GM19324 (cell line): ENCODE measurements around the gene FAM117B.
"Not testable (repeated sequence)": the region's sequence is repeated elsewhere in the genome, so short reads cannot be mapped to it uniquely, and the experiment has no call there.

Experiments used
- ATAC-seq: cut with Tn5 transposase; IDR thresholded peaks from one replicate; pipeline ENCODE4 v1.9.1; 2021; ENCODE audit warnings: mild to moderate bottlenecking, moderate library complexity; ENCODE audit not compliant: unreplicated experiment, low FRiP score

The FAM117B gene

DNA sequence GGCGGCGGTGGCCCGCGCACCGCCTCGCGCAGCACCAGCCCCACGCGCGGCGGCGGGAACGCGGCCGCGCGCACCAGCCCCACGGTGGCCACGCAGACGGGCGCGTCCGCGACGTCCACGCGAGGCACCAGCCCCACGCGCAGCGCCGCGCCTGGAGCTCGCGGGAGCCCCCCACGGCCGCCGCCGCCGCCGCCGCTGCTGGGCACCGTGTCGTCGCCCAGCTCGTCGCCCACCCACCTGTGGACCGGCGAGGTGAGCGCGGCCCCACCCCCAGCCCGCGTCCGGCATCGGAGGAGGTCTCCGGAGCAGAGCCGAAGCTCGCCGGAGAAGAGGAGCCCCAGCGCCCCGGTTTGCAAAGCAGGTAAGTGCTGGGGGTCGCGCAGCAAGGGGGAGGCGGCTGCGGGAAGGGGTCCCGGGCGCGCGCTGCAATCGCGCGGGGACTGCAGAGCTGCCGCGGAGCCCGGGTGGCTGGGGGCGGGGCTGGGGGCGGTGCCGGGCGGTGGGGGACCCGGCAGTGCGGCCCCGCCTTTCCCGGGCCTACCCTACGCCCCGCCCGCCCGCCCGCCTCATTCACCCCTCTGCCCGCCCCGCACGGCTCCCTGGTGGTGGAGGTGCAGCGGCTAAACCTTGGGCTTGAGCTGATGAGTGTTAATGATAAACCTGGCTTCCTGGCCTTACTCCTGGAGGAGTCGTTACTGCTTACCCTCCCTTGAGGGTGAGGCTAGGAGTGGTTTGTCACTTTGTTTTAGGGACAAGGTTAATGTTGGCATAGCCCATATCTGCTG is 851 bp downstream of the FAM117B start:
- ATAC-seq: peak; percentile 62

DNA sequence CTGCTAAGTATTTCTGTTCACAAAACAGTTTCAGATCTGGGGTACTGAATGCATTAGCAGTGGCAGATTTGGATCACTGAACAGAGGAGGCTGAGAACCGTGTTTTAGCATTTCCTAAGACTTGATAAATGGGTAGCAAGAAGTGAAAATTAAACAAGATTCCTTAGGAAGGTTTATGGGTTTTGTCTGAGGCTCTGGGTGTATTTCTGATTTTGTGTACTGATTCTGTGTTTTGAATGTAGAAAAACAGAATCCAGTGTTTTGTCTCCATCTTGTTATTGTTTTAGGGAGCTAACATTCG is 1.4 kb downstream of the FAM117B start:
- ATAC-seq: no peak

DNA sequence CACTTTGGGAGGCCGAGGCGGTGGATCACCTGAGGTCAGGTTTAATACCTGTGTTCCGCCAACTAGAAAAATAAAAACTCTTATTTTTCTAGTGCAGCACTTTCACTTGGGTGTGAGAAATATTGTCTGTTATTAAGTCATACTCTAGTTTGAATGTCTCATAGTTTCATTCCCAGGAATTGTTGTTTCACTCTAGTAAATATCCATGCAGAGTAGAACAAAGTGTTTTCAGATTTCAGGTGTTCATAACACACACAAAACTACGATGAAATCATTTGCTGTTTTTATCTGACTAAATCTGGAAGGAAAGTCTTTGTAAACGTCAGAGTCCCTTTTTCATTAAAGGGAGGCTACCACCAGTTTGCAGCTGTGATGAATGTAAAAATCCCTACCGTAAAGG is 4.0 kb downstream of the FAM117B start:
- ATAC-seq: no peak

DNA sequence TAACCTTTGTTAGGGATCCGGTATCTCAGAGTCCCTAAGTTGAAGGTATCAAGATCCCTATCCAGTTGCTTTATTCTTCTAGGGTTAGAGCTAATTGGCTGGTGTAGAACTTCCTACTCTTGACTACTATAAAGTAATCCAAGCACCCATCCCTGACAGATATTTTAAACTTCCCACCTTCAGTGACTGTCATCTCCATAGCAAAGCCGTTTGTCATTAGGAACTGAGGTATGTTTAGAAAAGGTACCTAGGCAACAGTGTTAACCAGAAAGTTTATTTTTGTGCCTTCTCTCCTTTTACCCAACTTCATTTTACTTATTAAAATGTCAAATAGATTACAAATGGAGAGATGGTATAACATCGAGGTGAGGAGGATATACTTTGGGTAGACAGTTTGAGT is 4.5 kb downstream of the FAM117B start:
- no peak for ATAC-seq

DNA sequence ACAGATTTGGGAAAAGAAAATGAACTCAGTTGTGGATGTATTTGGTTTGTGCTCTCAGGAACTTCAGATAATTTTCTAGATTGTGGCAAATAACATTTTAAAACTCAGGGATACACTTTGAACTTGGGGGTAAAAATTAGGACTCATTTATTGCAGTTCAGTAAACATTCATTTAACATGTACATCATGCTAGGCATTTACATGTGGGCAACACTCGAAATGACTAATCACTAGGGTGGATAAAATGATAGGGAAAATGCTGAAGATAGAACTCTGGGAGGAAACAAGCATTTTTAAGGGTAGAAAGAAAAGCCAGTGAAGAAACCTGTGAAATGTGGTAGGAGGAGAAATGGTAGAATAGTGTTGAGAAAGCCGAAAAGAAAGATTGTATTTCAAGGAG is 7.8 kb downstream of the FAM117B start:
- no peak for ATAC-seq

DNA sequence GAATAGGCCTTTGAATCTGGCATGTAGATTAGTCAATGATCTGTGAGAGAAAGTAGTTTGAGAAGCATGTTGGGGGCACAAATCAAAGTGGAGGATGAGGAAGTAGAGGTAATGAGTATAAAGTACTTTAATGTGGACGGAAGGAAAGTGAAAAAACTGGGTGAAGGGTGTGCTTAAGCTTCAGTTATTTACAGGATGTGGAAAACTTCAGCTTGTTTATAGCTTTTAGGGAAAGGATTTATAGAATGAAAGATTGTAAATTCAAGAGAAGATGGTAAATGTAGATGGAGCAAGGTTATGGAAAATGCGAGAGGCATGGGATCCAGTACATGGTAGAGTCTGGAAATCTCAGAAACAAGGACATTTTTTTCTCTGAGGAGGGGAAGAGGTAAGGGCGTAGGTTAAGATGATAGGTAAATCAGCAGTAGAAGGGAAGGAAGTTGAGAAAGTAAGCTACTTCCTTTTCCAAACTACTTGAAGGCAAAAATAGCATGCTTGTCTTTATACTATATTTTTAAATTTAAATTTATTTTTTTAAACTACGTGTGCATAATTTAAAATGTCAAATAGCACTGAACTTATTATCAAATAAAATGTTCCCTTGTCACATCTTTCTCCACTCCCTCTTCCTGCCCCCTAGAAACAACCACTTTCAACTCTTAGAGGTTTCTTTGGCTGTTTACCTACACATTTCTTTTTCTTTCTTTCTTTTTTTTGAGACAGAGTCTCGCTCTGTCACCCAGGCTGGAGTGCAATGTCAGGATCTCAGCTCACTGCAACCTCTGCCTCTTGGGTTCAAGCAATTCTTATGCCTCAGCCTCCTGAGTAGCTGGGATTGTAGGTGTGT is 8.5 kb downstream of the FAM117B start:
- ATAC-seq: no peak

DNA sequence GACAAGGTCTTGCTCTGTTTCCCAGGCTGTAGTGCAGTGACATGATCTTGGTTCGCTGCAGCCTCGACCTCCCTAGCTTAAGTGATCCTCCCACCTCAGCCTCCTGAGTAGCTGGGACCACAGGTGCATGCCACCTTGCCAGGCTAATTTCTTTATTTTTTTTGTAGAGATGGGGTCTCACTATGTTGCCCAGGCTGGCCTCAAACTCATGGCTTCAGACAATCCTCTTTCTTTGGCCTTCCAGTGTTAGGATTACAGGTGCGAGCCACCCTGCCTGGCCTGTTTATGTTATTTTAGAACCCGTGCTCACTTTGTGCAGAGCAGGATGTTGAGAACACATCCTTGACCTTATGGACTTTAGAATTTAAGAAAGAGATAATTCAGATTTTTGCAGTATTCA is 17.4 kb downstream of the FAM117B start:
- ATAC-seq: no peak

DNA sequence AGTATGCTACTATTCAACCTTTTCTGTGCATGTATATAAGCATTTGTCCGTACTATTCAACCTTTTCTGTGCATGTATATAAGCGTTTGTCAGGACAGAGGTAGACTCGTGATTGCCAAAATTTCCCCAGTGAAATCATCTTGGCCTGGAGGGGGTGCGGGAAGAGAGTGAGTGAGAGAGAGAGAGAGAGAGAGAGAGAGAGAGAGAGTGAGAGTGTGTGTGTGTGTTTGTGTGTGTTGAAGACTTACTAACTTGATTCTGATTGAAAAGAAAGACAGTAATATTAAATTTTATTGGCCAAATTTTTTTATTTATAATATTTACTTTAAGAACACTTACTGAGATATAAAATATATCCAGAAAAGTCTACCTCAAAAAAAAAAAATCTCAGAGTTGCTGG is 19.1 kb downstream of the FAM117B start:
- ATAC-seq: no peak

DNA sequence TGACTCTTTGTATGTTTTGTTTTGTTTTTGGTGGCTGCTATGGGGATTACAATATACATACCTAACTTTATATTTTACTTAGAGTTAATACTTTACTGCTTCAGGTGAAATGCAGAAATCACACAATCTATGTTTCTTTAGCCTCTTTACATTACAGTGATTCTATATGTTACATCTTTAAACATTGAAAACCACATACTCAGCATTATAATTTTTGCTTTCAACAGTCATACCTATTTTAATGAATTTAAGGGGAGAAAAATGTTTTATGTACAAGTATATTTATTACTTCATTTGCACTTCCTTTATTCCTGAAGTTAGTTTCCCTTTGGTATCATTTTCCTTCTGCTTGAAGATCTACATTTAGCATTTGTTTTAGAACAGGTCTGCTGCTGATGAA is 23.1 kb downstream of the FAM117B start:
- no peak for ATAC-seq

DNA sequence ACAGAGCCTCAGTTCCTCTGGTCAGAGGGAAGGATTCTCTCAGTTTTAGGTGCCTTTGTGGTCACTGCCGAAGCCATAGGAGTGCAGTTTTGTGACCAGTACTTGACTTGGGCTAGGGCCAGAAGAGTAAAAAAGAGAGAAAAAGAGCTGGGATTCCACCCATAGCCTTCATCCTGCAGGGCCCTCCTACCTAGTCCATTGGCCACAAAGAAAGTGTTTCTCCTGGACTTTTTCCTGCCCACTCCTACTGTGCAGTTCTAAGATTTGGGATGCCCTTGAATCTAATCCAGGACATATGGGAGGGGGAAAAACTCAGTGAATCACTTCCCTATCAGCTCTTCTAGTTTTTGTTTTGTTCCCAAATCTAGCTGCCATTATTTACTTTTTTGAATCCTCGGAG is 26.0 kb downstream of the FAM117B start:
- ATAC-seq: no peak

DNA sequence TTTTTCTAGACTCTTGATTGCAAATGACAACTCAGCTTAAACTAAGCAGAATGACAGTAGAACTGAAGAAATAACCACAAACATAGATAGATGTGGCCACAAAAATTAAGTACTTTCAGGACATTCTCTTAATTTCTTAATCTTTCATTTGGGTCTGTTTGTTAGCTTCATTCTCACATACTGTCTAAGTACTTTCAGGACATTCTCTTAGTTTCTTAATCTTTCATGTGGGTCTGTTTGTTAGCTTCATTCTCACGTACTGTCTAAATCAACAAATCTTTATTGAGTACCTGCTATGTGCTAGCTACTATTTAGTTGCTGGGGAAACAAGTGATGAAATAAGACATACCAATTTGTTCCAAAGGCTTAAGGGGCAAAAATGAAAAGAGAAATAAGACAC is 35.1 kb downstream of the FAM117B start:
- ATAC-seq: no peak

DNA sequence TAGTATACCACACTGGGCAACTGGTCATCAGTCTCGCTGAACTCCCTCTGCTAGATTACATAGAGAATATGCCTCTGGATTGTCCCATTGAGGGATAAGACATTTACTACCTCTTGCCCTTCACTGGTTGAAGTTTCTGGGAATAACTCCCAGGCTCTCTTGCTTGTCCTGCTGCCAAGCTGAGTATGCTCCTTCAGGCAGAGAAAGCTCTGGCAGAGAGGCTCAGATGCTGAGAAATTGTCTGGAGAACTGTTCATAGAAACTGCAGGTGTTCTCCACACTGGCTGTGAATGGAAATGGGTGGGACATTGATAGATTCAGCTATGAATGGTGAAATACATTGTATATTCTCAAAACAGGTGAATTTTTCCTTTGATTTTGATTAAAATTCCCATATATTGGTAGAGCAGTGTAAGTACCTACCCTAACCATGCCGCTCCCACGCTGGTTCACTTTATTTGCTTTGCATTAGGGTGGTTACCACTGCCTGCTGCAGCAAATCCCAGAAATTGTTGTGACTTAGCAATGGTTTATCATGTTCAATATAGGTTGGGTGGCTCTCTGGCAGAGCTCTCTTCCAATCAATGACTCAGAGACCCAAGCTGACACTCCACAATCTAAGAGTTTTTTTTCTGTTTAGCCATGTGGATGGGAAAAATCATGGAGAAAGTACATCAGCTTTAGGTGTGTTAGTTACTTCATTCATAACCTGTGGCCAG is 36.7 kb downstream of the FAM117B start:
- no peak for ATAC-seq

DNA sequence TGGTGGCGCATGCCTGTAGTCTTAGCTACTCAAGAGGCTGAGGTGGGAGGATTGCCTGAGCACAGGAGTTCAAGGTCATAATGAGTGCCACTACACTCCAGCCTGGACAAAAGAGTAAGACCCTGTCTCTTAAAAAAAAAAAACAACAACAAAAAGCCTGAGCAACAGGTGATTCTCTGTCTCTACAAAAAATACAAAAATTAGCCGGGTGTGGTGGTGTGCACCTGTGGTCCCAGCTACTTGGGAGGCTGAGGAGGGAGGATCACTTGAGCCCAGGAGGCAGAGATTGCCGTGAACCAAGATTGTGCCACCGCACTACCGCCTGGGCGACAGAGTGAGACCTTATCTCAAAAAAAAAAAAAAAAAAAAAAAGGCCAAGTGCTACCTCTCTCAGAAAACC is 40.3 kb downstream of the FAM117B start:
- ATAC-seq: not testable (repeated sequence)

DNA sequence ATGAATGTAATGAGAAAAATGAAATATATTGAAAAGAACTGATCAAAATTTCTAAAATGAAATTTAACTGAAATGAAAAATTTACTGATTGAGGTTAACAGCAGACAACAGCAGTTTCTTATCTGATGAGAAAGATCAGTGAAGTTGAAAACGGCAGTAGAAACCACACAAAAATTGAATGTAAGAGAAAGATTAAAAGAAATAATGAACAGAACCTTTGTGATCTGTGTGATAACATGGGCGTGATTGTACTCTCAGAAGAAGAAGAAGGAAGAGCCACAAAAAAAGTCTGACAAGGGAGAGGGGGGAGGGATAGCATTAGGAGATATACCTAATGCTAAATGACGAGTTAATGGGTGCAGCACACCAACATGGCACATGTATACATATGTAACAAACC is 45.2 kb downstream of the FAM117B start:
- no peak for ATAC-seq

DNA sequence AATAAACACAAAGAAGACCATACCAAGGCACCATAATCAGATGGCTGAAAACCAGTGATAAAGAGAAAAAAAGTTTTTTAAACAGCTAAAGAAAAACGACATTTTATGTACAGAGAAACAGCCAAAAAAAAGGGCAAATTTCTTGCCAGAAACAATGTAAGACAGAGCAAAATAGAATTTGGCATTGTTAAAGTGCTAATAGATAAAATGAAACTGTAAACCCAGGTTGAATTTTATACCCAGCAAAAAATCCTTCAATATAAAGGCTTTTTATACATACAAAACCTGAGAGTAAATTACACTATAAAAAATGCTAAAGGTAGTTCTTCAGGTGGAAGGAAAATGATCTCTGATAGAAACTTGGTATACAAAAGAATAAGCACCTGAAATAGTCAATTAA is 45.7 kb downstream of the FAM117B start:
- no peak for ATAC-seq

DNA sequence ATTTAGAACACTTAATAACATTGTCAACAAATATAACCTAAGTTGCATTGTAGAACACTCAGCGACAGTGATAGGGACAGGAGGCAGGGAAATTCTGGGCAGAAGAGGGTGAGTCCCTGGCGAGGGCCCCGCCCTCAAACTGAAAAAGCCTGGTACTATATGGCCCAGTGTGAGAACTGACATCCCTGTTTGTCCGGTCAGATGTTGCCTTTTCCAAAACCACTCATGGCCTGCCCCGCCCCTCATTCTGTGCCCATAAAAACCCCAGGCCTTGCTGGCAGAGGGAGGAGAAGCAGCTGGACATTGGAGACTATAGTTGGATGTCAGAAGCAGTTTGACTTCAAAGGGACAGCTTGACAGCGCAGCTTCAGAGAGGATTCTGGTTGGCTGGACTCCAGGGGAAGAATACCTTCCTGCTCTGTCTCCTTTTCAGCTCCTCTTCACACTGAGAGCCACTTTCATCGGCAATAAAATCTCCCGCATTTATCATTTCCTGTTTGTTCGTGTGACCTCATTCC is 47.0 kb downstream of the FAM117B start:
- no peak for ATAC-seq

DNA sequence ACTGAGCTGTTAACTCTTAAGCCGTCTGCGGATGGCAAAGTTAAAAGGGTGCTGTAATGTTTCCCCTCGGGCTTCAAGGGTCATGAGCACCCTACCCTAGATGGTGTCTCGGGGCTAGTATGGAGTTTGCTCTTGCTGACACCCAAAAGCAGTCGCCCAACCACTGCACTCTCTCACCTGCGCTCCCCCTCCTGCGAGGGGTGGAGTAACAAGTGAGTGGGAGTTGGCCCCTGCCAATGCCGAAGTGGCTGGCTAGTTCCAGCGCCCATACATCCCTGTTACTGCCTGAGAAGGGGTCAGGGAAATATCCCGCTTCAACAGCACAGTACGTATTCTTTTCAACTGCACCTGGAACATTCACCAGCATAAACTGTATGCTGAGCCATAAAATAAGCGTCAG is 47.5 kb downstream of the FAM117B start:
- ATAC-seq: no peak

DNA sequence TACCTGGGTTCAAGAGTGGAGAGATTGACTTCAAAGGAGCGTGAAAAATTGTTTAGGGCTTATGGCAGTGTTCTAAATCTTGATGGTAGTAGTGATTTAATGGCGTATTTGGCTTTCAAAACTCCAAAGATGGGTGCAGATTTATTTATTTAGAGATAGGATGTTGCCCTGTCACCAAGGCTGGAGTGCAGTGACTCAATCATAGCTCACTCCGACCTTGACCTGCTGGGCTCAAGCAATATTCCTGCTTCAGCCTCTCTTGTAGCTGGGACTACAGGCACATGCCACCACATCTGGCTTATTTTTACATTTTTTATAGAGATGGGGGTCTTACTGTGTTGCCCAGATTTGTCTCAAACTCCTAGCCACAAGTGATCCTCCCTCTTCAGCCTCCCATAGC is 52.5 kb downstream of the FAM117B start:
- ATAC-seq: no peak

DNA sequence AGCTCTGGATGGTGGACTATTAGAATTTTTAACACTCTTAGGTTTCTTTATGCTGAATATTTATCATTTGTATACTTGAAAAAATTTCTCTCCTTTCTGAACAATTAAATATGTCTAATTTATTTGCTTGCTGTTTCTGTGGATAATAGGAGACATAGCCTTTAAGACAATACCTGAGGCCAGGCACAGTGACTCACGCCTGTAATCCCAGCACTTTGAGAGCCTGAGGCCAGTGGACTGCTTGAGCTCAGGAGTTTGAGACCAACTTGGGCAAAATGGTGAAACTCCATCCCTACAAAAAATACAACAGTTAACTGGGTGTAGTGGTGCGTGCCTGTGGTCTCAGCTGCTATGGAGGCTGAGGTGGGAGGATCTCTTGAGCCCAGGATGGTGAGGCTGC is 54.7 kb downstream of the FAM117B start:
- no peak for ATAC-seq

DNA sequence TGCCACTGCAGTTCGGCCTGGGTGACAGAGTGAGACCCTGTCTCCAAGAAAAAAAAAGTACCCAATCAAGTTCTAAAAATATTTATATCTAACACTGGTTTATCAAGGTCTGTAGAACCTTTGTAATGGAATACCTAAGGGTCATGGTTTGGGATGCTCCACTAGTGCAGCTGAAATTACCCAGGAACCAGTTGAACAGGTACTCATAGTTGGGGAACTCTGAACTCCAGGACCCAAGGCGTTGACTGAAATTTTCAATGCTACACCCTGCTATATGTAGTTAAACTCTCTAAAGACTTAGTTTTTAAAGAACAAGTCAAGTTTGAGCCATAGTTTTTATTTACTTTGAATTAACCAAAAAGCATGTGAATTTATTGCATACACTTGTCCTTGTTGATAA is 55.1 kb downstream of the FAM117B start:
- no peak for ATAC-seq

DNA sequence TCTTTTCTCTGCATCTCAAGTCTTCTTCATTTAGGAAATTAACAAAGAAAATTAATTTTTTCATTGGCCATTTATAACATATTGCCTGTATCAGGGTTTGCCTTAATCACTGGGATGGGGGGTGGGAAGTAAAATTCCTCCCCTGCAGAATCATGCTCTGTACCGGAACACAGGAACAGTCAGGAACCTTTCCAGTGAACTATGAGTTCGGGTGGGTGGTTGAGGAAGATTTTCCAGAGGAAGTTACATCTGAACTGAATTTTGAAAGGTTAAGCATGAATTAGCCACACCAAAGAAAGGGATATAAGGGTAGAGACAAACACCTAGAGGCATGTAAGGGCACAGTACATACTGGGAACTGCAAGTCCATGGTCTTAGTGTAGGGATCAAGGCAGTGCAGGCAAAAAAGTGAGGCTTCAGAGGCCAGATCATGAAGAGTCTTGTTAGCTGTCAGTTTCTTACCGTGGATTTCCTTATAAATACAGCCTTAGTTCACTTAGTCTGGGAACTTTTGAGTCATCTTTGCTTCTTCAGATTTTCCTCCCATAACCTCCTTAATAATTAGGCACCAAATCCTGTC is 55.6 kb downstream of the FAM117B start:
- no peak for ATAC-seq
